Keratinocyte (primary cell): Measurements from ENCODE around the gene MICAL3. TPM values are rescaled to one million over a fixed set of nuclear protein-coding genes. Genes with fewer than 3 reads are reported as not detected.

Experiments used
- DNase-seq: peaks from one replicate; pipeline ENCODE4 v3.0.0-alpha.2; 2011; ENCODE audit warnings: low read depth, missing footprints, low spot score
- FAIRE-seq: peaks from 2 replicates; lab custom pipeline; 2011; peaks lifted over from hg19 to GRCh38; lab: Jason Lieb, UNC
- H2AFZ ChIP-seq: 2 replicates; pipeline ENCODE4 v1.6.0; 2012; ENCODE audit warnings: low read length, control low read depth, inconsistent platforms; ENCODE audit not compliant: control insufficient read depth
- H3K27ac ChIP-seq: 2 replicates; pipeline ENCODE4 v1.5.1; 2011; ENCODE audit warnings: low read length; ENCODE audit not compliant: control insufficient read depth, insufficient read depth
- H3K27me3 ChIP-seq: 3 replicates; pipeline ENCODE4 v1.6.0; 2011; ENCODE audit warnings: low read length; ENCODE audit not compliant: control insufficient read depth, insufficient read depth; ENCODE audit errors: extremely low read depth
- H3K36me3 ChIP-seq, 2 experiments: 2 replicates in 1 of 2; 3 replicates in 1 of 2; pipeline ENCODE4 v1.5.1; 2011; ENCODE audit warnings: low read length in 2 of 2, mild to moderate bottlenecking in 1 of 2; ENCODE audit not compliant: control insufficient read depth in 2 of 2, insufficient read depth in 2 of 2; ENCODE audit errors: extremely low read depth in 1 of 2
- H3K4me1 ChIP-seq: 3 replicates; pipeline ENCODE4 v1.5.1; 2011; ENCODE audit warnings: low read length; ENCODE audit not compliant: control insufficient read depth, insufficient read depth; ENCODE audit errors: extremely low read depth
- H3K4me2 ChIP-seq: 3 replicates; pipeline ENCODE4 v1.6.0; 2011; ENCODE audit warnings: low read depth, low read length; ENCODE audit not compliant: control insufficient read depth, insufficient read depth; ENCODE audit errors: extremely low read depth
- H3K4me3 ChIP-seq, 3 experiments: fragments of 200-600 bp in 1 of 3; sonication (generic) in 1 of 3; 2 replicates in 2 of 3; 3 replicates in 1 of 3; pipeline ENCODE4 v1.5.1; 2011 to 2016; ENCODE audit warnings: low read length in 3 of 3, mild to moderate bottlenecking in 3 of 3, control low read depth in 2 of 3, inconsistent platforms in 1 of 3, low read depth in 1 of 3, mixed read lengths in 1 of 3, mixed run types in 1 of 3, moderate library complexity in 1 of 3; ENCODE audit not compliant: control insufficient read depth in 2 of 3, insufficient read depth in 2 of 3; ENCODE audit errors: extremely low read depth in 1 of 3
- H3K79me2 ChIP-seq: 2 replicates; pipeline ENCODE4 v1.6.0; 2012; ENCODE audit warnings: low read length; ENCODE audit not compliant: control insufficient read depth, insufficient read depth
- H3K9ac ChIP-seq: 3 replicates; pipeline ENCODE4 v1.6.0; 2011; ENCODE audit warnings: low read length; ENCODE audit not compliant: control insufficient read depth, insufficient read depth; ENCODE audit errors: extremely low read depth
- H3K9me1 ChIP-seq: 3 replicates; pipeline ENCODE4 v1.6.0; 2011; ENCODE audit warnings: low read length; ENCODE audit not compliant: control insufficient read depth, insufficient read depth; ENCODE audit errors: extremely low read depth
- H3K9me3 ChIP-seq: 2 replicates; pipeline ENCODE4 v1.5.1; 2012; ENCODE audit warnings: low read depth, low read length; ENCODE audit not compliant: control insufficient read depth
- H4K20me1 ChIP-seq: 3 replicates; pipeline ENCODE4 v1.6.0; 2011; ENCODE audit warnings: low read length; ENCODE audit not compliant: control insufficient read depth, insufficient read depth; ENCODE audit errors: extremely low read depth
- CTCF ChIP-seq, 3 experiments: IDR thresholded peaks in 1 of 3; conservative IDR thresholded peaks in 1 of 3; optimal IDR thresholded peaks in 1 of 3; 2 replicates in 2 of 3; 3 replicates in 1 of 3; pipeline versions ENCODE3 to v1.5.1; 2011; ENCODE audit warnings: low read length in 3 of 3, mild to moderate bottlenecking in 3 of 3, moderate library complexity in 2 of 3, control low read depth in 1 of 3, inconsistent platforms in 1 of 3; ENCODE audit not compliant: insufficient read depth in 2 of 3; ENCODE audit errors: extremely low read depth in 1 of 3
- EZH2 ChIP-seq: IDR thresholded peaks from one replicate; pipeline ENCODE4 v1.6.1; 2012; ENCODE audit warnings: inconsistent platforms, mild to moderate bottlenecking, low read length, moderate library complexity
- dilution Hi-C: fragments of 300-500 bp; cut with MboI; formaldehyde crosslinking; loops from one replicate; pipeline ENCODE4 v1.7.0; 2020; ENCODE audit warnings: low sequenced_read_pairs; ENCODE audit not compliant: extremely low pct_ligation_motif_present
- polyA plus RNA-seq, 5 experiments: library from polyadenylated mRNA; depleted of rRNA in 3 of 5; stranded (reverse) in 3 of 5; stranded (forward) in 1 of 5; unstranded in 1 of 5; fragments of >200 nt; gene quantifications; 1 replicate in 1 of 5; 2 replicates in 3 of 5; 3 replicates in 1 of 5; pipeline versions ENCODE4 v1.2.1 to v1.2.3, GENCODE V29; 2011 to 2012; ENCODE audit warnings: missing spikeins in 2 of 5, low read depth in 1 of 5, low replicate concordance in 1 of 5

The MICAL3 gene
- polyA plus RNA-seq, 1 donor (not counting 4 experiments of a cell fraction or from before 2014, with no cell fraction given) = 27.9 TPM

GRCh38 chr22:17898375-17898774 is 126.0 kb downstream of the MICAL3 start:
- H3K27ac ChIP-seq = no peak overlapping the region
- dilution Hi-C loops = no loop called here

DNA sequence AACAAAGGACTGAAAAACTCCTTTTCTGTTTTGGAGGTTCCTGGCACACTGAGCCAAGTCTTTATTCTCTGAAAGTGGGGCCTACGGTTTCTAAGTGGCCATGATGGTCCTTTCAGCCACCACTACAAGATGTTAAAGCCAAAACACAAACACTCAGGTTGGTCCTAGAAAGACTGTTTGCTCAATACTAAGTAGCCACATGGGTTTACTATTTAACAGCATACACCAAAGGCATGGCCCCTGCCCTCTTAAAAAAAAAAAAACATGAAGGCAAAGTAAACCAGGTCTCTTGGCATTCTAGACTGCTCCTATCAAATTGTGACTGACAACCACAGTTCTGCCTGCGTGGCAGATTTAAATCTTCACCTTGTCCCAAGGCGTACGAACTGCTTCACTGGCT is 126.5 kb downstream of the MICAL3 start:
- H3K4me2 ChIP-seq = no peak overlapping the region
- DNase-seq (no peak), FAIRE-seq (no peak)
- H3K79me2 ChIP-seq = peaks cover 4% of the 10 kb centered on the region
- H3K4me1 ChIP-seq = peaks cover 3% of the 10 kb centered on the region
- no peak overlapping the region for H2AFZ ChIP-seq
- H3K27ac ChIP-seq = no peak overlapping the region
- no peak for TF ChIP-seq EZH2
- no peak for TF ChIP-seq CTCF (optimal IDR thresholded peaks at IDR 0.05 in 1 of 3, IDR thresholded peaks at IDR 0.05 in 1 of 3, conservative IDR thresholded peaks at IDR 0.05 in 1 of 3; ENCODE audit: extremely low read depth in 1 of 3, insufficient read depth in 2 of 3, low read length in 3 of 3)
- peaks cover 5% of the 10 kb centered on the region for H4K20me1 ChIP-seq
- H3K9me1 ChIP-seq = no peaks in the 10 kb centered on the region
- H3K9ac ChIP-seq = no peak overlapping the region
- no peaks in the 10 kb centered on the region for H3K27me3 ChIP-seq
- H3K4me3 ChIP-seq = no peak overlapping the region
- H3K36me3 ChIP-seq = peaks cover 39 to 43% of the 10 kb centered on the region in 2 experiments
- no peaks in the 10 kb centered on the region for H3K9me3 ChIP-seq
- dilution Hi-C loops = no loop called here

More at GRCh38 chr22:17898375-17898774, 126.0 kb downstream of the MICAL3 start:
- peaks cover 3% of the 10 kb centered on the region for H3K4me1 ChIP-seq
- no peaks in the 10 kb centered on the region for H3K27me3 ChIP-seq
- H2AFZ ChIP-seq = no peak overlapping the region
- TF ChIP-seq CTCF (optimal IDR thresholded peaks at IDR 0.05 in 1 of 3, IDR thresholded peaks at IDR 0.05 in 1 of 3, conservative IDR thresholded peaks at IDR 0.05 in 1 of 3; ENCODE audit: extremely low read depth in 1 of 3, insufficient read depth in 2 of 3, low read length in 3 of 3) (no peak), EZH2 (no peak)
- no peak overlapping the region for H3K4me3 ChIP-seq
- FAIRE-seq = no peak
- DNase-seq = no peak
- no peak overlapping the region for H3K4me2 ChIP-seq
- no peaks in the 10 kb centered on the region for H3K9me3 ChIP-seq
- H3K79me2 ChIP-seq = peaks cover 9% of the 10 kb centered on the region
- H3K9me1 ChIP-seq = no peaks in the 10 kb centered on the region
- no peak overlapping the region for H3K9ac ChIP-seq
- peaks cover 5% of the 10 kb centered on the region for H4K20me1 ChIP-seq
- peaks cover 38 to 39% of the 10 kb centered on the region in 2 experiments for H3K36me3 ChIP-seq
